ENCODE results near the gene CRCP. TPM values are rescaled to one million over a fixed set of nuclear protein-coding genes. Genes with fewer than 3 reads are reported as not detected.

CRCP gene
- total RNA-seq, 2 donors from 2014 or later = 37.9 to 48.1 TPM

DNA sequence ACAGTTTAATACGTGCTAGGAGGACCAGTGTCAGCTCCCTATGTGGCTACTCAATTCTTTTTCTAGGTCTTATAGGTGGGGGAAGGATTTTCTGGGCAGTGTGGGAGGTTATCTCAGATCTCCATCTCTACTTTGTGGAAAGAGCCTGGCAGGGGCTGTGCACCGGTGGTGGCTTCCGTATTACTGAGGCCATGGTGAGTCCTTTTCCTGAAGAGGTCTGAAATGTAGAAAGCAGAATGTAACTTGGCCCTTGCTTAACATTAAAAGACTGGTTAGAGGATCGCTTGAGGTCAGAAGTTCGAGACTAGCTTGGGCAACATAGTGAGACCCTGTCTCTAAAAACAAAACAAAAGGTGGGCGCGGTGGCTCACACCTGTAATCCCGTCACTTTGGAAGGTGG is 87.8 kb downstream of the CRCP start:
- Histone ChIP-seq H3K36me3 (no peaks in the 10 kb centered on the region), H3K27me3 (replicated peaks; ENCODE audit: insufficient read depth) (no peaks in the 10 kb centered on the region), H3K4me1 (replicated peaks) (no peaks in the 10 kb centered on the region), H3K4me3 (no peak overlapping the region), H3K27ac (no peak overlapping the region), H3K9me3 (no peaks in the 10 kb centered on the region)
- intact Hi-C loops (cut with DNase I) = loop anchor here (10.0 kb wide), 1 partner anchor 132 kb away; no protein-coding TSS in a partner anchor
- 55% methylated on average over 8 of the region's 8 CpGs for WGBS
- DNase-seq (ENCODE audit: low spot score) = no peak
- no peak for TF ChIP-seq POLR2A (IDR thresholded peaks at IDR 0.05)
- TF ChIP-seq, protein P1, sequence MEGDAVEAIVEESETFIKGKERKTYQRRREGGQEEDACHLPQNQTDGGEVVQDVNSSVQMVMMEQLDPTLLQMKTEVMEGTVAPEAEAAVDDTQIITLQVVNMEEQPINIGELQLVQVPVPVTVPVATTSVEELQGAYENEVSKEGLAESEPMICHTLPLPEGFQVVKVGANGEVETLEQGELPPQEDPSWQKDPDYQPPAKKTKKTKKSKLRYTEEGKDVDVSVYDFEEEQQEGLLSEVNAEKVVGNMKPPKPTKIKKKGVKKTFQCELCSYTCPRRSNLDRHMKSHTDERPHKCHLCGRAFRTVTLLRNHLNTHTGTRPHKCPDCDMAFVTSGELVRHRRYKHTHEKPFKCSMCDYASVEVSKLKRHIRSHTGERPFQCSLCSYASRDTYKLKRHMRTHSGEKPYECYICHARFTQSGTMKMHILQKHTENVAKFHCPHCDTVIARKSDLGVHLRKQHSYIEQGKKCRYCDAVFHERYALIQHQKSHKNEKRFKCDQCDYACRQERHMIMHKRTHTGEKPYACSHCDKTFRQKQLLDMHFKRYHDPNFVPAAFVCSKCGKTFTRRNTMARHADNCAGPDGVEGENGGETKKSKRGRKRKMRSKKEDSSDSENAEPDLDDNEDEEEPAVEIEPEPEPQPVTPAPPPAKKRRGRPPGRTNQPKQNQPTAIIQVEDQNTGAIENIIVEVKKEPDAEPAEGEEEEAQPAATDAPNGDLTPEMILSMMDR (IDR thresholded peaks at IDR 0.05) = no peak
- no peak for TF ChIP-seq POLR2AphosphoS5 (IDR thresholded peaks at IDR 0.05)

Other genes starting within 250 kb of the CRCP start
- gene VKORC1L1, start 241.8 kb upstream of the CRCP start, total RNA-seq = 10 to 100 TPM; 10.7 to 17.3 TPM
- gene GUSB, start 132.6 kb upstream of the CRCP start, total RNA-seq = 10 to 100 TPM; 33.7 to 35.9 TPM
- gene ASL, start 39.0 kb upstream of the CRCP start, total RNA-seq = 10 to 100 TPM; 24.0 to 36.4 TPM
- 10 to 100 TPM in 1 of 2 donors, 1 to 10 TPM in 1; 9.9 to 21.4 TPM for gene TPST1, start 90.5 kb downstream of the CRCP start, total RNA-seq